Measurements from ENCODE around the gene HNRNPD. TPM values are rescaled to one million over a fixed set of nuclear protein-coding genes. Genes with fewer than 3 reads are reported as not detected.

HNRNPD gene
- total RNA-seq, 1 experiment from 2014 or later = 580 TPM

- H3K4me3 Mint-ChIP-seq = no peak overlapping the region
- TF ChIP-seq ZNF121 (CRISPR knock-in tag; IDR thresholded peaks at IDR 0.05) (no peak), FOXP1 (CRISPR knock-in tag; IDR thresholded peaks at IDR 0.05; ENCODE audit: borderline replicate concordance) (no peak), JUN (CRISPR knock-in tag; IDR thresholded peaks at IDR 0.05) (no peak), JAZF1 (CRISPR knock-in tag; IDR thresholded peaks at IDR 0.05) (no peak), TCF7 (CRISPR knock-in tag; IDR thresholded peaks at IDR 0.05; ENCODE audit: low read depth) (no peak), ZNF263 (CRISPR knock-in tag; IDR thresholded peaks at IDR 0.05; ENCODE audit: low read depth) (no peak), ZNF512 (CRISPR knock-in tag; IDR thresholded peaks at IDR 0.05; ENCODE audit: borderline replicate concordance) (no peak), E2F5 (CRISPR knock-in tag; IDR thresholded peaks at IDR 0.05) (no peak)
- TF ChIP-seq, protein P1, sequence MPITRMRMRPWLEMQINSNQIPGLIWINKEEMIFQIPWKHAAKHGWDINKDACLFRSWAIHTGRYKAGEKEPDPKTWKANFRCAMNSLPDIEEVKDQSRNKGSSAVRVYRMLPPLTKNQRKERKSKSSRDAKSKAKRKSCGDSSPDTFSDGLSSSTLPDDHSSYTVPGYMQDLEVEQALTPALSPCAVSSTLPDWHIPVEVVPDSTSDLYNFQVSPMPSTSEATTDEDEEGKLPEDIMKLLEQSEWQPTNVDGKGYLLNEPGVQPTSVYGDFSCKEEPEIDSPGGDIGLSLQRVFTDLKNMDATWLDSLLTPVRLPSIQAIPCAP (CRISPR knock-in tag; IDR thresholded peaks at IDR 0.05) = no peak
- TF ChIP-seq, protein P2, sequence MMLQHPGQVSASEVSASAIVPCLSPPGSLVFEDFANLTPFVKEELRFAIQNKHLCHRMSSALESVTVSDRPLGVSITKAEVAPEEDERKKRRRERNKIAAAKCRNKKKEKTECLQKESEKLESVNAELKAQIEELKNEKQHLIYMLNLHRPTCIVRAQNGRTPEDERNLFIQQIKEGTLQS (CRISPR knock-in tag; conservative IDR thresholded peaks at IDR 0.05) = no peak
- H3K9me3 Mint-ChIP-seq = no peaks in the 10 kb centered on the region
- no peak for ATAC-seq
- no peaks in the 10 kb centered on the region for H3K27me3 Mint-ChIP-seq (ENCODE audit: low read depth)
- H3K36me3 Mint-ChIP-seq = no peaks in the 10 kb centered on the region
- CTCF ChIA-PET = no interaction called here
- H3K4me1 Mint-ChIP-seq = no peaks in the 10 kb centered on the region
- no peak for DNase-seq (ENCODE audit: low spot score)
- H3K27ac Mint-ChIP-seq = no peak overlapping the region
- POLR2A ChIA-PET = no interaction called here
Observed at GRCh38 chr4:82403725-82404124, 29.9 kb upstream of the HNRNPD start.

GRCh38 chr4:82402196-82402775 lies 28.5 kb upstream of the HNRNPD start:
- ATAC-seq = no peak
- CTCF ChIA-PET = no interaction called here
- TF ChIP-seq SP1 (CRISPR knock-in tag; conservative IDR thresholded peaks at IDR 0.05) (no peak), ELF4 (CRISPR knock-in tag; IDR thresholded peaks at IDR 0.05; ENCODE audit: low read depth) (no peak), ZNF138 (CRISPR knock-in tag; conservative IDR thresholded peaks at IDR 0.05) (no peak), MLX (CRISPR knock-in tag; IDR thresholded peaks at IDR 0.05) (no peak), TP53 (CRISPR knock-in tag; IDR thresholded peaks at IDR 0.05) (no peak), STAT6 (CRISPR knock-in tag; conservative IDR thresholded peaks at IDR 0.05; ENCODE audit: low read depth) (no peak), JUN (CRISPR knock-in tag; IDR thresholded peaks at IDR 0.05) (no peak), KAT7 (CRISPR knock-in tag; IDR thresholded peaks at IDR 0.05; ENCODE audit: borderline replicate concordance) (no peak), ESRRA (CRISPR knock-in tag; IDR thresholded peaks at IDR 0.05; ENCODE audit: borderline replicate concordance) (no peak), FOXP1 (CRISPR knock-in tag; IDR thresholded peaks at IDR 0.05; ENCODE audit: borderline replicate concordance) (no peak), ZBTB21 (CRISPR knock-in tag; IDR thresholded peaks at IDR 0.05; ENCODE audit: borderline replicate concordance) (no peak), MXD4 (CRISPR knock-in tag; IDR thresholded peaks at IDR 0.05; ENCODE audit: borderline replicate concordance) (no peak), ZNF121 (CRISPR knock-in tag; IDR thresholded peaks at IDR 0.05) (no peak), AR (CRISPR knock-in tag; IDR thresholded peaks at IDR 0.05) (no peak), ETV6 (CRISPR knock-in tag; IDR thresholded peaks at IDR 0.05) (no peak), PRRX2 (CRISPR knock-in tag; IDR thresholded peaks at IDR 0.05) (no peak), ZNF671 (CRISPR knock-in tag; IDR thresholded peaks at IDR 0.05) (no peak), OVOL2 (CRISPR knock-in tag; IDR thresholded peaks at IDR 0.05; ENCODE audit: borderline replicate concordance) (no peak)
- TF ChIP-seq, protein P3, sequence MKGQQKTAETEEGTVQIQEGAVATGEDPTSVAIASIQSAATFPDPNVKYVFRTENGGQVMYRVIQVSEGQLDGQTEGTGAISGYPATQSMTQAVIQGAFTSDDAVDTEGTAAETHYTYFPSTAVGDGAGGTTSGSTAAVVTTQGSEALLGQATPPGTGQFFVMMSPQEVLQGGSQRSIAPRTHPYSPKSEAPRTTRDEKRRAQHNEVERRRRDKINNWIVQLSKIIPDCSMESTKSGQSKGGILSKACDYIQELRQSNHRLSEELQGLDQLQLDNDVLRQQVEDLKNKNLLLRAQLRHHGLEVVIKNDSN (CRISPR knock-in tag; IDR thresholded peaks at IDR 0.05) = no peak
- H3K9me3 Mint-ChIP-seq = no peaks in the 10 kb centered on the region
- no peak overlapping the region for H3K27ac Mint-ChIP-seq
- no peaks in the 10 kb centered on the region for H3K27me3 Mint-ChIP-seq (ENCODE audit: low read depth)
- no peak for DNase-seq (ENCODE audit: low spot score)
- H3K4me1 Mint-ChIP-seq = no peaks in the 10 kb centered on the region
- no peaks in the 10 kb centered on the region for H3K36me3 Mint-ChIP-seq
- H3K4me3 Mint-ChIP-seq = no peak overlapping the region
- POLR2A ChIA-PET = no interaction called here

Measured in WTC11 (cell line).